ENCODE data around the gene ZBTB3. TPM values are rescaled to one million over a fixed set of nuclear protein-coding genes. Genes with fewer than 3 reads are reported as not detected.

The ZBTB3 gene
- total and polyA plus RNA-seq, 4 donors, result 1.5 to 6.4 (median 4.2) TPM

DNA sequence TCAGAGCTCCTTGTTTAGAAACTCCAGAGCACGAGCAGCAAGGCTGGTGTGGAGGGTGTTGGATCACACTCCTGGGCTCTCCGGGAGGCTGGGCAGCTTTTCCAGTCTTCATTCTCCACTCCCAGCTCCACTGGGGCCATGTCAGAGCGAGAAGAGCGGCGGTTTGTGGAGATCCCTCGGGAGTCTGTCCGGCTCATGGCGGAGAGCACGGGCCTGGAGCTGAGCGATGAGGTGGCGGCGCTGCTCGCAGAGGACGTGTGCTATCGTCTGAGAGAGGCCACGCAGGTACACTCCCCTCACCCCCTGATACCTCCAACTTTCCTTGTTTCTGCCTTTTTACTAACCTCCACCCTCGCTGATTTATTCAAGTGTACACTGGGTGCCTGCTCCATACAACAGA lies 21.7 kb upstream of the ZBTB3 start:
- Histone ChIP-seq H3K4me3 (ENCODE audit: low read depth in 1 of 3, low read length in 3 of 3) (no peak overlapping the region), H3K36me3 (ENCODE audit: control insufficient read depth in 4 of 4, insufficient read depth in 3 of 4, low read depth in 1 of 4, low read length in 3 of 4) (peaks cover 6 to 36% (median 14%) of the 10 kb centered on the region in 4 donors), H3K27ac (ENCODE audit: low read depth in 1 of 2, low read length in 2 of 2) (no peak overlapping the region), H3K9me3 (ENCODE audit: control insufficient read depth in 4 of 4, low read length in 3 of 4) (no peaks in the 10 kb centered on the region), H3K27me3 (ENCODE audit: control insufficient read depth in 4 of 4, insufficient read depth in 4 of 4, low read length in 3 of 4) (no peaks in the 10 kb centered on the region), H3K9ac (ENCODE audit: low read depth in 1 of 2, low read length in 2 of 2) (no peak overlapping the region), H3K4me1 (ENCODE audit: control insufficient read depth in 4 of 4, insufficient read depth in 4 of 4, low read length in 3 of 4) (peaks cover 0 to 16% (median 9%) of the 10 kb centered on the region in 4 donors)
- TF ChIP-seq, protein P1, sequence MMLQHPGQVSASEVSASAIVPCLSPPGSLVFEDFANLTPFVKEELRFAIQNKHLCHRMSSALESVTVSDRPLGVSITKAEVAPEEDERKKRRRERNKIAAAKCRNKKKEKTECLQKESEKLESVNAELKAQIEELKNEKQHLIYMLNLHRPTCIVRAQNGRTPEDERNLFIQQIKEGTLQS (IDR thresholded peaks at IDR 0.05), result no peak
- TF ChIP-seq FOXA1 (IDR thresholded peaks at IDR 0.05), result no peak
- TF ChIP-seq, protein P2, sequence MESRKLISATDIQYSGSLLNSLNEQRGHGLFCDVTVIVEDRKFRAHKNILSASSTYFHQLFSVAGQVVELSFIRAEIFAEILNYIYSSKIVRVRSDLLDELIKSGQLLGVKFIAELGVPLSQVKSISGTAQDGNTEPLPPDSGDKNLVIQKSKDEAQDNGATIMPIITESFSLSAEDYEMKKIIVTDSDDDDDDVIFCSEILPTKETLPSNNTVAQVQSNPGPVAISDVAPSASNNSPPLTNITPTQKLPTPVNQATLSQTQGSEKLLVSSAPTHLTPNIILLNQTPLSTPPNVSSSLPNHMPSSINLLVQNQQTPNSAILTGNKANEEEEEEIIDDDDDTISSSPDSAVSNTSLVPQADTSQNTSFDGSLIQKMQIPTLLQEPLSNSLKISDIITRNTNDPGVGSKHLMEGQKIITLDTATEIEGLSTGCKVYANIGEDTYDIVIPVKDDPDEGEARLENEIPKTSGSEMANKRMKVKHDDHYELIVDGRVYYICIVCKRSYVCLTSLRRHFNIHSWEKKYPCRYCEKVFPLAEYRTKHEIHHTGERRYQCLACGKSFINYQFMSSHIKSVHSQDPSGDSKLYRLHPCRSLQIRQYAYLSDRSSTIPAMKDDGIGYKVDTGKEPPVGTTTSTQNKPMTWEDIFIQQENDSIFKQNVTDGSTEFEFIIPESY (IDR thresholded peaks at IDR 0.05), result no peak
- TF ChIP-seq JUND (IDR thresholded peaks at IDR 0.05), result no peak
- TF ChIP-seq, protein P3, sequence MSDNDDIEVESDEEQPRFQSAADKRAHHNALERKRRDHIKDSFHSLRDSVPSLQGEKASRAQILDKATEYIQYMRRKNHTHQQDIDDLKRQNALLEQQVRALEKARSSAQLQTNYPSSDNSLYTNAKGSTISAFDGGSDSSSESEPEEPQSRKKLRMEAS (IDR thresholded peaks at IDR 0.05), result no peak
- TF ChIP-seq YY1 (IDR thresholded peaks at IDR 0.05), result no peak
- no peak for TF ChIP-seq NR2F2 (IDR thresholded peaks at IDR 0.05)
- no peak for TF ChIP-seq RAD21 (IDR thresholded peaks at IDR 0.05)
- no peak for TF ChIP-seq FOXA2 (IDR thresholded peaks at IDR 0.05)
- no peak for TF ChIP-seq TAF1 (conservative IDR thresholded peaks at IDR 0.05)
- no peak for TF ChIP-seq EGR1 (IDR thresholded peaks at IDR 0.05; ENCODE audit: low read depth in 2 of 2)
- no peak for TF ChIP-seq GABPA (IDR thresholded peaks at IDR 0.05 in 1 of 2, conservative IDR thresholded peaks at IDR 0.05 in 1 of 2)
- no peak for TF ChIP-seq SP1 (IDR thresholded peaks at IDR 0.05)
- TF ChIP-seq, protein P4, sequence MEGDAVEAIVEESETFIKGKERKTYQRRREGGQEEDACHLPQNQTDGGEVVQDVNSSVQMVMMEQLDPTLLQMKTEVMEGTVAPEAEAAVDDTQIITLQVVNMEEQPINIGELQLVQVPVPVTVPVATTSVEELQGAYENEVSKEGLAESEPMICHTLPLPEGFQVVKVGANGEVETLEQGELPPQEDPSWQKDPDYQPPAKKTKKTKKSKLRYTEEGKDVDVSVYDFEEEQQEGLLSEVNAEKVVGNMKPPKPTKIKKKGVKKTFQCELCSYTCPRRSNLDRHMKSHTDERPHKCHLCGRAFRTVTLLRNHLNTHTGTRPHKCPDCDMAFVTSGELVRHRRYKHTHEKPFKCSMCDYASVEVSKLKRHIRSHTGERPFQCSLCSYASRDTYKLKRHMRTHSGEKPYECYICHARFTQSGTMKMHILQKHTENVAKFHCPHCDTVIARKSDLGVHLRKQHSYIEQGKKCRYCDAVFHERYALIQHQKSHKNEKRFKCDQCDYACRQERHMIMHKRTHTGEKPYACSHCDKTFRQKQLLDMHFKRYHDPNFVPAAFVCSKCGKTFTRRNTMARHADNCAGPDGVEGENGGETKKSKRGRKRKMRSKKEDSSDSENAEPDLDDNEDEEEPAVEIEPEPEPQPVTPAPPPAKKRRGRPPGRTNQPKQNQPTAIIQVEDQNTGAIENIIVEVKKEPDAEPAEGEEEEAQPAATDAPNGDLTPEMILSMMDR (IDR thresholded peaks at IDR 0.05; ENCODE audit: low read depth, low read length, missing input control), result no peak
- no peak for TF ChIP-seq HNF4G (IDR thresholded peaks at IDR 0.05)
- WGBS, result 97% methylated on average over 17 of the region's 17 CpGs
- DNase-seq (ENCODE audit: low spot score), result no peak

DNA sequence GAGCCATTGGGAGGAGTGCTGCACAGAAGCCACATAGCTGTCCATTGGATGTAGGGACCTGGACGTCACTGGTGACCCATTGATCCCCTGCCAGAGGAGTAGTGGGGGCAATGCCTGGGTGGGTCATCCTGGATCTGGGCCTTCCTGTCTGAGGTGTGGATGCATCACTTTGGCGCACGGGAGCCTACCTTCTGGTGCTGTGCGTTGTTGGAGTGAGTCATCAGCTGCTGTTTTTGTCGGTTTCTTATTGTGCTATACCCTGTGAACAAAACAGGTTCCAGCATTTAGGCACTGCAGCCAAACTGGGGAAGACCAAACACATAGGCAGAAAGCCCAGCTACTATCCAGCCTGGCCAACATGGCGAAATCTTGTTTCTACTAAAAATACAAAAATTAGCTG lies 20.4 kb upstream of the ZBTB3 start:
- DNase-seq (ENCODE audit: low spot score), result no peak
- no peak overlapping the region for H3K4me3 ChIP-seq (ENCODE audit: low read depth in 1 of 3, low read length in 3 of 3)
- 95% methylated on average over 6 of the region's 6 CpGs for WGBS
- peaks cover 6 to 32% (median 14%) of the 10 kb centered on the region in 4 donors for H3K36me3 ChIP-seq (ENCODE audit: control insufficient read depth in 4 of 4, insufficient read depth in 3 of 4, low read depth in 1 of 4, low read length in 3 of 4)
- no peak overlapping the region for H3K27ac ChIP-seq (ENCODE audit: low read depth in 1 of 2, low read length in 2 of 2)
- no peaks in the 10 kb centered on the region for H3K27me3 ChIP-seq (ENCODE audit: control insufficient read depth in 4 of 4, insufficient read depth in 4 of 4, low read length in 3 of 4)
- peaks cover 4 to 23% (median 17%) of the 10 kb centered on the region in 4 donors for H3K4me1 ChIP-seq (ENCODE audit: control insufficient read depth in 4 of 4, insufficient read depth in 4 of 4, low read length in 3 of 4)
- TF ChIP-seq JUND (IDR thresholded peaks at IDR 0.05) (no peak), YY1 (IDR thresholded peaks at IDR 0.05) (no peak), HNF4A (conservative IDR thresholded peaks at IDR 0.05) (no peak), TAF1 (conservative IDR thresholded peaks at IDR 0.05) (no peak), GABPA (IDR thresholded peaks at IDR 0.05 in 1 of 2, conservative IDR thresholded peaks at IDR 0.05 in 1 of 2) (no peak), RXRA (IDR thresholded peaks at IDR 0.05) (no peak), FOXA1 (IDR thresholded peaks at IDR 0.05) (no peak), FOXA2 (IDR thresholded peaks at IDR 0.05) (no peak), HNF4G (IDR thresholded peaks at IDR 0.05) (no peak), RAD21 (IDR thresholded peaks at IDR 0.05) (no peak), EGR1 (IDR thresholded peaks at IDR 0.05; ENCODE audit: low read depth in 2 of 2) (no peak), SP1 (IDR thresholded peaks at IDR 0.05) (no peak)
- TF ChIP-seq, protein P1 (IDR thresholded peaks at IDR 0.05), result no peak
- TF ChIP-seq, protein P2 (IDR thresholded peaks at IDR 0.05), result no peak
- TF ChIP-seq, protein P4 (IDR thresholded peaks at IDR 0.05; ENCODE audit: low read depth, low read length, missing input control), result no peak
- TF ChIP-seq, protein P3 (IDR thresholded peaks at IDR 0.05), result no peak
- H3K9ac ChIP-seq (ENCODE audit: low read depth in 1 of 2, low read length in 2 of 2), result no peak overlapping the region
- no peaks in the 10 kb centered on the region for H3K9me3 ChIP-seq (ENCODE audit: control insufficient read depth in 4 of 4, low read length in 3 of 4)
